GM21825 (cell line): Measurements from ENCODE around the gene SAFB2.

Source experiments
- ATAC-seq: cut with Tn5 transposase; IDR thresholded peaks from one replicate; pipeline ENCODE4 v1.9.1; 2021; ENCODE audit warnings: mild to moderate bottlenecking, moderate library complexity; ENCODE audit not compliant: unreplicated experiment

SAFB2 gene

GRCh38 chr19:5553892-5554291 lies 68.7 kb downstream of the SAFB2 start:
- no peak for ATAC-seq

- no peak for ATAC-seq
These were observed 74.7 kb downstream of the SAFB2 start for GRCh38 chr19:5547881-5548280.

- ATAC-seq: no peak
These were observed 76.6 kb downstream of the SAFB2 start for GRCh38 chr19:5545984-5546383.

- no peak for ATAC-seq
These were observed 77.5 kb downstream of the SAFB2 start for GRCh38 chr19:5545051-5545450.

GRCh38 chr19:5542665-5543064 lies 79.9 kb downstream of the SAFB2 start:
- ATAC-seq: no peak

GRCh38 chr19:5541456-5541855 lies 81.1 kb downstream of the SAFB2 start:
- no peak for ATAC-seq

GRCh38 chr19:5540208-5540607 lies 82.4 kb downstream of the SAFB2 start:
- ATAC-seq: no peak

- no peak for ATAC-seq
These were observed 84.7 kb downstream of the SAFB2 start for GRCh38 chr19:5537870-5538269.
